Activated naive CD4-positive, alpha-beta T cell (primary cell): Measurements from ENCODE around the gene ZNF365.
"Not testable (repeated sequence)": the region's sequence is repeated elsewhere in the genome, so short reads cannot be mapped to it uniquely, and the experiment has no call there.

Experiments
- DNase-seq, 4 experiments: peaks; one replicate each; lab custom pipeline; 2025; lab: John Stamatoyannopoulos, UW

ZNF365 gene

DNA sequence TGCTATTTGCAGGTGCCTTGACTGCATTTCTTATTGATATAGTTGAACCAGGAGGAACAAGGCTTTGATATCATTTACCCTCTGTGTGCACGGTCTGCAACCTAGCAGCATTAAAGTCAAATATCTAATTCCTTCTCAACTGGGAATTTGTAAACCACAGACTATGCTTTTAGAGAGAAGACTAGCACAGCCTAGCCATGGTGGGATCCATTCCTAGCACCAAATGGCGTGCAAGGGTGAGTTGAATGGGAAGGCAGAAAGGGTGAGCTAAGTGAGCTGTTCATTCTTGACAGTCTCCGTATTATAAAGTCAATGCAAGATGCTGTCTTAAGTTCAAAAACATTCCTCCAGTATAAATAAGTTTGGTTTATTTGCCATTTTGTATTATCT, 2.9 kb downstream of the ZNF365 start:
- DNase-seq = no peak

DNA sequence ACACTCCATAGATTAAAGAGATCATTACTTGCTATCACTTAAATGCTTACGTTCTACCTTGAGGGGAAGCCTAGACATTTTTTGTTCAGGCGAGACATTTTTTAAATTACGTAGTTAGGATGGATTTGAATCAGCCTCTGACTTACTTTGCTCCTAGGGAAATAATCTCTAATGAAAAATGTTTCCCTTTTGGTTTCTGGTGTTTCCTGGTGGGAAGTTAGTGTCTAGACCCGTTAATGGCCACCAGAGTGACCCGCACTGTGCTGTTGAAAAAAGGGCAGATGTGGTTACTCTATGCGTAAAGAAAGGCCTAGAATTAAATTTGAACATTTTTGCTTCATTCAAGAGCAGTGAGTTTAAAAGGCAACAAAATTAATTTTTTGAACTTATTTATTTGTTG, 3.8 kb downstream of the ZNF365 start:
- no peak for DNase-seq

DNA sequence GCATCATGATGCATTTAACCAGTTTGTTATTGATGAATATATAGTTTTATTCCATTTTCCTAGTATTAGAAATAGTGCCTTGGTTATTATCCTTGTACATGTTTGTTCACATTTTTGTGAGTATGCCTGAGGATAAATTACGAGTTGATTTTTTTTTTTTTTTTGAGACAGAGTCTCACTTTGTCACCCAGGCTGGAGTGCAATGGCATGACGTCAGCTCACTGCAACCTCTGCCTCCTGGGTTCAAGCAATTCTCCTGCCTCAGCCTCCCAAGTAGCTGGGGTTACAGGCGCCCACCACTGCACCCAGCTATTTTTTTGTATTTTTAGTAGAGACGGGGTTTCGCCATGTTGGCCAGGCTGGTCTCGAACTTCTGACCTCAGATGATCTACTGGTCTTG, 4.7 kb downstream of the ZNF365 start:
- DNase-seq = not testable (repeated sequence)

DNA sequence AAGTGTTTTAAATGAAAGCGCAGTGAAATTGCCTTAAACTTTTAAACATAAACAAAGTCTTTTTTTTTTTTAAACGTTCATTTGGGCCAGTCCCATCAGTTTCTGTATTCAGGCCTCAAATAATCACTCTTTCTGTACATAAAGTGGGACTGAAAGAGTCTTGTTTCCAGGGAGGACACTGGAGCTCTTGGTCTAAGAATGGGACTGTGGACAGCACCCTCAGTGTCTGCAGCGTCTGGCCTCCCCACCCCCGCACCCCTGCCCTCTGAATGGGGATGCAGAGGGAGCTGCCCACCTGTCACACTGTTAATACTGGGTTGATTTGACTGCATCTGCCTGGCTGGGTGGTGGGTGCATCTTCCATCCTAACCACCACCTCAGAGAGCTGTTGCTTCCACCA, 5.2 kb downstream of the ZNF365 start:
- DNase-seq = no peak

DNA sequence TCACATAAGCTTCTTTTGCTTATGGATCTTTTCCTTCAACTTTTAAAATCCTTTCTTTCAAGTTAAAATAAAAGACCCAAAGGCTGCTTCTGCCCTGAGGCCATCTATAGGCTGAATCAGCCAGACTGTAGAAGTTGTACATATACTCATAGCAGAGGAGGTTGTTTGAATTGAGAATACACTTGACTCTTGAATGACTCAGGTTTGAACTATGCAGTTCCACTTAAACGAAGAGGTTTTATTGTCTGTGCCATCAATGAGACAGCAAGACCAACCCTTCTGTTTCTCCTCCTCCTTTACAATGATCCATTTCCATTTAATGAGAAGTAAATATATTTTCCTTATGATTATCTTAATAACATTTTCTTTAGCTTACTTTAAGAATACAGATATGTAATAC, 5.8 kb downstream of the ZNF365 start:
- DNase-seq = no peak

DNA sequence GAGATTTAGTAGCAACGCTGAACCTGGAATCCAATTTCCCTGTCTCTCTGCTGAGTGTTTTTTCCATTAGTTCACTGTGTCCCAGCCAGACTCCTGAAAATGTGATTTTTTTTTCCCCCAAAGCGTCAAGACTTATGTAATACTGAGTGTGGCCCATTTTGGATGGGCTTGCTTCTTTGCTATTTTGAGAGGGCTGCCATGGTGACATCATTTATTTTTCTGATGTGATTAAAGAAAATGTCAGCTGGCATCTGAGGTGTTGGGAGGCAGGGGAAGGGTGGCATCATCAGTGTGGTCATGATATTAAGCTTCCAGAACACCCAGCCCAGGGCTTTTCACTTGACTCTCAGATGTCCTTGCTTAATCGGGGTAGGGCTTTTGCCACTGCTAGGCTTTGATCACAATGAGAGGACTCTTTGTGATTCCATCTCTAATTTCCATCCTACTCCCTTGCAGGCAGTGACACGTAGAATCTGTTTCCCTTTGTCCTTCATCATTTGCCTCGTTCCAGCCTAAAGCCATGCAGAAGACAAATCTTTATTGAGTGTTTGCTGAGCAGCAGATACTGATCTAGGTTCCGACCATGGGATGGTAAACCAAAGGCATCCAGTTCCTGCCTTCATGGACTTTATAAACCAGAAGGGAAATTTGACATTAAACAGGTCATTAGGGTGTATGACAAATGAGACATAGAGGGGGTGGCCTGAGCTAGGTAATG, 7.4 kb downstream of the ZNF365 start:
- DNase-seq = no peak

DNA sequence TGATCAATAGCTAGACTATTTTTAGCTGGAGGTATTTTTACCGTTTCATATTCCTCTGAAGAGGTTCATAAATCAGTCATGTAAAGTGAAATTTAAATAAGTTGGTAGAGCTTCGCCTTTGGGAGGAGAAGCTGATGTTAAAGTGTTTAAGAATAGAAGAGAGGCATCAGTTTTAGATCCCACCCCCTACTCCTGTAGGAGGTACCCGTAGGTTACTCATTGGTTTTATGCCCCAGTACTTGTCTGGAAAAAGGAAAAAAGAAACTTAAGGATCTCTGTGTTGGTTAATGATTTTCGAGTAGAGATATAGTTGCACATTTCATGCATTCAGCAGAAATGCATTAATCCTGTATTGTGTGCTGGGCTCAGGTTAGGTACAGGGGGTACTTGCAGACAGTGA, 8.7 kb downstream of the ZNF365 start:
- no peak for DNase-seq

DNA sequence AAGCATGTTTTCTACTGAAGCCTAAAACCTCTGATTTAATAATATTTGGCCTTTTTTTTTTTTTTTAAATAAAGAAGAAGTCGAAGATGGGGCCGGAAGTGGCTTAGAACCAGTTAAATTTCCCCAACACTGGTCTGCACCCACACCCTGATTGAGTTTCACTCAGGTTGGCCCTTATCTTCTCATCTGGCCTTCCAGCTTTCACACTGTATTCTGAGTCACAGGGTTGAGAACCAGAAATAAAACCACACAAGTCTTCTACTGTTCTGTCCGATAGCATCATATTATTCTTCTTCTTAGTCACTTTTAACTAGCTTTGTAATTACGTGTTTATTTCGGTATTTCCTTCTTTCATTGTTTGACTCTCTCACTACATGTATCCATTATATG, 9.9 kb downstream of the ZNF365 start:
- DNase-seq = no peak

DNA sequence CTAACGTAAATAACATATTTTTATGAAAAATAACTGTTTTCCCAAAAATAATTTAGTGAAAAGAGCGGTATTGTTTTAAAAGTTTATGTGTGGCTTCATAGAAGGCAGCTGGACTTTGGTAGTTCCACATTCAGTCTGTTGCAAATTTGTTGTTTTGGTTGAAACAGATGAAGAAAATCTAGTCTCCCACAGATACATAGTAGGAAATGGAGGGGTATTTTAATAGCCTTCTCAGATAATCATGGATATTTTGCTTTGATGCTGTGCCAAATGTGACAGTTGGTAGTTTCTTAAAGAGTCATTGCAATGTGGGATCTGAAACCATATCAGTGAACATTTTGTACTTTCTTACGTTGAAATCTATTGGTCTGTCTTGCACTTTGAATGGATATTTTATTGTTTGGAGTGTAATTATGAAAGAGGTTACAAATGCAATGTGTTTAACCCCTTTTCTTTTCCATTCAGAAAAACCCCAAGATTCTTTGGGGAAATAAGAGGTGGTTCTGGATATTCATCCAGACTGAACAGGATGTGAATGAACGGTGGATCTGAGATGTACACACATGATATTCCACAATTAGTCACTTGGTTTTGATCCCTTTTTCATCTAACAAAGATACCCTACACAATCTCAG, 10.4 kb downstream of the ZNF365 start:
- no peak for DNase-seq

DNA sequence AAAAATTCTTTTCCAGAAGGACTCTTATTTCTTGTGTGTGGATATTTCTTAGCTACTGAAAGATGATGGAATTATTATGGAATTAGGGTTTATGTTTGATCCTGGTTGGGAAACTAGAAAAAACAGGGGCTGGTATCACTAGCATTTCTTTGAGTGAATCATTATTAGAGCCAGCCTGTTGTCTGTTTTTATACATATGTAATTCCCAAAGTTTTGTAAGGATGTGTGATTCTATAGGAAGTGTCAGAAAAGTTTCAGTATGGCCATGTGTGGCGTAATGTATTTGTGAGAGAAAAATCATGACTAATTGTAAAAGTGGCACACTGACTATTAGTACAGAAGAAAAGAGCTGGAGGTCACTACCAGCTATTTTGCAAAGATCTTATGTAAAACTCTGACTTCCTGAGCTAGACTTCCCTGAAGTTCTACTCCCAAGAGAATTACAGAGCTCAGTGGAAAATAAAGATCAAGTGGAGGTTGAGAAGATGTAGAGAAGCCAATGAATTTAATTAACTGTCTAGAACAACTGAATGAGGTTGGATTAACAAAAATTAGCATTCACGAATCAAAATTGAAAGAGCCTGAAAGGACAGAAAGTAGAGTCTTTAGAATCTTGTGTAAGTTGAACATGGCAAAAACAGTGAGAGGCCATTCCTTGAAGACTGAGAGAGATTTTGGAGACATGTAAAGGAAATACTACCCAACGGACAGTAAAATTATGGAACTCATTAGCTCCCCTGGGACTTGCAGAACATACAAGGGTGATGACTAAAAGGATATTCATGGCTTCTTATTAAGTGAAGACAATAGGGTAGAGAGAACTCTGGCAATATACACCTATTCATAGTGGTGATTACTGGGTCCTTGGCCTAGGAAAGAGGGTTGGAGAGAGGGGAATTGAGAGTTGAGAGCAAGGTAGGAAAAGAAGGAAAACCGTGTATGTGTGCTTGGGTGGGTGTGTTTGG, 12.5 kb downstream of the ZNF365 start:
- DNase-seq = no peak

DNA sequence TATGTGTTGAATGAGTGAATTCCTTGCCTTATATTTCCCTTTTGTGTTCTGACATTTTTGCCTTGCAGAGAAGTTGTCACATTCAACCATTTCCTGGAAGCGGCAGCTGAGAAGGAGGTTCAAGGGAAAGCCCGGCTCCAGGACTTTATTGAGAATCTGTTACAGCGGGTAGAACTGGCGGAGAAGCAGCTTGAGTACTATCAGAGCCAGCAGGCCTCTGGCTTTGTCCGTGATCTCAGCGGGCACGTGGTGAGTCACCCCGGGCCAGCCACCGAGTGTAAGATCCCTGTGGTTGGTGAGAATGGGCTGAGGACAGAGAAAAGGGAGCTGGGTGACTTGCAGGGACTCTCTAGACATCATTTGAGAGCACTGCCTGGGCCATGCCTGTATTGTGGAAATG, 14.2 kb downstream of the ZNF365 start:
- DNase-seq = no peak

DNA sequence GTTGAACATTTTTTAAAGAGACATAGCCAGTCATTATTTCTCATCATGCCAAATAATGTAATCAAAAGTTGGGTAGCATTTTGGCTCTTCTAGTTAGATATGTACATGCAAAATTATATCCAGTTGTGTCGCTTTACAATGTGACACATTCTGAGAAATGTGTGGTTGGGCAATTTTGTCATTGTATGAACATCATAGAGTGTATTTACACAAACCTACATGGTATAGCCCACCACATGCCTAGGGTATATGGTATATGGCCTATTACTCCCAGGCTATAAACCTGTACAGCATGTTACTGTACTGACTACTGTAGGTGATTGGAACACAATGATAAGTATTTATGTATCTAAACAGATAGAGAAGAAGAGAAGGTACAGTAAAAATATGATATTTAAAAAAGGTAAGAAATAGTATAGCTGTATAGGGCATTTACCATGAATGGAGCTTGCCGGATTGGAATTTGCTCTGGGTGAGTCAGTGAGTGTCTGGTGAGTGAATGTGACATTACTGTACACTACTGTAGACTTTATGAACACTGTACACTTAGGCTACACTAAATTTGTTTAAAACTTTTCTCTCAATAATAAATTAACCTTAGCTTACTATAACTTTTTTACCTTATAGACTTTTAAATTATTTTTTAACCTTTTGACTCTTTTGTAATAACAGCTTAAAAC, 16.5 kb downstream of the ZNF365 start:
- DNase-seq = no peak

DNA sequence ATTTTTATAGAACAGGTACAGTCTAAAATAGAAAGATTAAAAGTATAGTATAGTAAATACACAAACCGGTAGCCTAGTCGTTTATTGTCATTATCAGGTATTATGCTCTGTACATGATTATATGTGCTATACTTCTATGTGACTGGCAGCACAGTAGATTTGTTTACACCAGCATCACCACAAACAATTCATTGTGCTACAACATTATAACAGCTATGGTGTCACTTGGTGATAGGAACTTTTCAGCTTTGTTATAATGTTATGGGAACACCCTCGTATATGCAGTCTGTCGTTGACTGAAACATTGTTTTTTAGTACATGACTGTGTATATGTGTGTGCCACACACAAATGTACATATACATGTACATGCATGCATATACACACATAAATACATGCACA, 19.1 kb downstream of the ZNF365 start:
- DNase-seq = no peak

DNA sequence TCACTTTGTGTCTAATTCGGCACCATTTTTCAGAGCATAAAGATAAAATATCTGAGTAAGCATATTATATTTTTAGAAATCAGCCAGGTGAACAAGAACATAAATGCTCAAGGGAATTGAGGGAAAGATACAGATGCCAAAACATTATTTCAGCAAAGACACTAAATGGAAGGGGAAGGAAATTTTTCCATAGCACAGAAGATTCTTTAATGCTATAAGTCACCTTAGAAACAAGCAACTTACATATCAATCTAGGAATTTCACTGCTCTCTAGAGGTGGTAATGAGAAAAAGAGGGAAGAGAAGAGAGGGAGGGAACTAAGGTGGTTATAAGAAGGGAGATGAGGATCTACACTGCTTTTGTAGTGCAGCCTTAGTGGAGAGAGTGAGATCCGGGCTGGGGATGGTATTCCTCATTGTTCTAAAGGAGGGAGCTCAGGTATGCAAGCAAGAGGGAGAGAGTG, 20.4 kb downstream of the ZNF365 start:
- DNase-seq = no peak

DNA sequence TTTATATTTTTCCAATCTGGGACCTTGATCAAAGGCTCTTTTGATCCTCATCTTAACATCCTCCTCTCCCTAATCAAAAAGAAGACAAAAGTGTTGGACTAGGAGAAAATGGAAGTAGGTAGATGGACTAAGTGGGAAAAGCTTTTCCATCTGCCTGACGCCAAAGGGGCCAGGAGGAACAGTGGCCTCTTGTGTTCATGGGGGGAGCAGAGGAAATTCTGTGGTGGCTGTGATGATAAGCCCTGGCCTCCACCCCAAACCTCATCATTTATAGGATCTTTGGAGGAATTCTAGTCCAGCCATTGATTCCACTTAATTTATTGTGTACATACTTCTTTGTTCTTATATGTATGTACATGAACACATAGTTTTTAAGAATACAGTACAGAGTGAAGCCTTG, 21.7 kb downstream of the ZNF365 start:
- no peak for DNase-seq

DNA sequence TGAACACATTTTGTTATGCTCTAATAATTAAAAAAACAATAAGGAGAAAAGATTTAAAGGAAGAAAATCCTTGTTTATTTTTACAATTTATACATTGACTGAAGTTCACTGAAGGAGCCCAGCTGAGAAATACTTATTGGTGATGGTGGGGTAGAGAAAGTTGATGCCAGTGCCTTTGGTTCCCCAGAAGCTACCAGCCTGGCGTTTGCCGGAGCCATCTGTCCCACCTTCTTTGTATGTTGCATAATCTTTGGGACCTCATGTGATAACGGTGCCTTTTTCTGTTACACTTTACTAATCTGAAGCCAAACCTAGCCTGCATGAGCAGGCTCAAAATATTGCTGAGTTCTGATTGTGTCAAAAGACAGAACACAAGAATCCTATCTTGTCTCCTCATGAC, 22.7 kb downstream of the ZNF365 start:
- no peak for DNase-seq

DNA sequence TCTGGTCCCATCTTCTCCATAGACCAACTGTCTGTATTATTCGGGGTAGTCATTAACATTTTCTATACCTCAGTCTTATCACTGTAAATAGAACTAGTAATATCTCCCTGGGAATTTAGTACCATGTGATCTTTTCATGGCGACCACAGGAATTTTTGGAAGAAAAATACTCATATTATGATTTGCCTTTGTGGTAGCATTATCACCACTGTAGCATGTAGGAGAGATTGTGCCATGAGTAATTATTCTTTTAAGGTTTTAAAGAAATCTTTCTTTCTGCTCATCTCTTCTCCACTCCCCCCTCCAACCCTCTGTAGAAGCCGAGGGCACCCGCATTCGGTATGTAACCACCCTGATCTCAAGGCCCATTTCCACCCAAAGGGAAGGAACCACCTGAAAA, 25.0 kb downstream of the ZNF365 start:
- no peak for DNase-seq

DNA sequence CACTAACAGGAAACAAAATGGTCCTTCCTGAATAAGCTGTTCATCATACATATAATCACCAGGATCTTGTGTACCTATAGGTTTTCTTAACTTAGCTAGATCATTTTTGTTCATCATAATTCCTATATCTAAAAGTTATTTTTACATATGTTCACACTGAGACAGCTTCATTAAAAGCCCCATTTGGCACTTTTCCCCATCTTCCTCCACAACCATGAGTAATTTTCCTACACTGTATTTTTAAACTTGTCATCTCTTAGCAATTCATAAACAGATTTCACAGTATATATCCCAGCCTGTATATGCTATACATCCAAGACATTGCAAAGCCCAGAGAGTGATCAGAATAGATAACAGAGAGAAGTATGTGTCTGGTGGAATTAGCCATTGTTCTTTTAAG, 28.3 kb downstream of the ZNF365 start:
- no peak for DNase-seq

DNA sequence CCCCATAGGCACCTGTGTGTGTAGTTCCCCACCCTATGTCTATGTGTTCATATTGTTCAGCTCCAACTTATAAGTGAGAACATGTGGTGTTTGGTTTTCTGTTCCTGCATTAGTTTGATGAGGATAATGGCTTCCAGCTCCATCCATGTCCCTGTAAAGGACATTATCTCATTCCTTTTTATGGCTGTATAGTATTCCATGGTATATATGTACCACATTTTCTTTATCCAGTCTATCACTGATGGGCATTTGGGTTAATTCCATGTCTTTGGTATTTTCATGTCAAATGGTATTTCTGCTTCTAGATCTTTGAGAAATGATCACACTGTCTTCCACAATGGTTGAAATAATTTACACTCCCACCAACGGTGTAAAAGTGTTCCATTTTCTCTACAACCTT, 36.4 kb downstream of the ZNF365 start:
- DNase-seq = not testable (repeated sequence)

DNA sequence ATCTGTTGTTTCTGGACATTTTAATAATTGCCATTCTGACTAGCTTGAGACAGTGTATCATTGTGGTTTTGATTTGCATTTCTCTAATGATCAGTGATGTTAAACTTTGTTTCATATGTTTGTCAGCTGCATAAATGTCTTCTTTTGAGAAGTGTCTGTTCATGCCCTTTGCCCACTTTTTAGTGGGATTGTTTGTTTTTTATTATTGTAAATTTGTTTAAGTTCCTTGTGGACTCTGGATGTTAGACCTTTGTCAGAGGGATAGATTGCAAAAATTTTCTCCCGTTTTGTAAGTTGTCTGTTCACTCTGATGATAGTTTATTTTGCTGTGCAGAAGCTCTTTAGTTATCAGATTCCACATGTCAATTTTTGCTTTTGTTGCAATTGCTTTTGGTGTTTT, 36.8 kb downstream of the ZNF365 start:
- not testable (repeated sequence) for DNase-seq

DNA sequence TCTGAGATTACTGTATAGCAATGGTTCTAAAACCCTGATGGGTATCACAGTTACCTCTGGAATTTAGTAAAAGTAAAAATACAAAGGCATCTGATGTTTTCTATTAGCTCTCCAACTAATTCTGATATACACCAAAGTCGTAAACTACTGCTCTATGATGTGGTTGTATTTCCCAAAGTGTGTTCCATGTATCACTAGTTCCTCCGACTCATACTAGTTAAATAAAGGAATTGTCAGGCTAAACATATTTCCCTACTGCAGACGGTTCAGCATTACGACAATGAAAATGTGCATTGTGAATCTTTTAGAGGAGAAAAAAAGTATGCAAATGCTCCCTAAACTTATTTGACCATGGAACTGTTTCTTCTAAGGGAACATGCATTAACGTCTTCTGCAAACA, 38.9 kb downstream of the ZNF365 start:
- no peak for DNase-seq

DNA sequence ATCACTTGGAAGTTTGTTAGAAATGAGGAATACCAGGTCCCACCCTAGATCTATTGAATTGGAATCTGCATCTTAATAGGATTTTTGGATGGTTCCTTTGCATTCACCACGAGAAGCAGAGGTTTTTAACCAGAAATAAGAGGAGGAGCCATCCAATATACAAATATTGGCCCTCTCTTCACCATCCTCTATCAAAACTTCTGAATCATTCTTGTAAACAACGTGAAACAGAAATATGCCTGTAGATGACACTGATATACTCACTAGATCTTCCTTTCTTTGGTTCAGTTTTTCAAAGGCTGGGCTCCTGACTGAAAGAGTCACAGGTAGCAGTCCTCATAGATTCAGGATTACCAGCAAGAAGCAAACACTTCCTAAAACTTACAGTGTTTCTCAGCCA, 39.5 kb downstream of the ZNF365 start:
- DNase-seq = no peak
